ENCODE data around the gene OSBPL1A.

DNA sequence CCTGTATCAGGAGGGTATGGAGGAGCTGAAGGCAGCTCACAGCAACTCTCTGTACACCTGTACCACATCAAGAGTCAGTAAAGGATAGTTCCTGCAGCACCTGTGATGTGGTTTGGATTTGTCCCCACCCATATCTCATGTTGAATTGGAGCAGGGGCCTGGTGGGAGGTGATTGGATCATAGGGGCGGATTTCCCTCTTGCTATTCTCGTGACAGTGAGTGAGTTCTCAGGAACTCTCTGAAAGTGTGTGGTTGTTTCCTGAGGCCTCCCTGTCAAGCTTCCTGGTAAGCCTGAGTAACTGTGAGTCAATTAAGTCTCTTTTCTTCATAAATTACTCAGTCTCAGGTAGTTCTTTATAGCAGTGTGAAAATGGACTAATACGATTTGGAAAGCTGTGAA, 28.9 kb downstream of the OSBPL1A start:
- TF ChIP-seq POLR2AphosphoS5 (IDR thresholded peaks at IDR 0.05) = no peak
- TF ChIP-seq CTCF (IDR thresholded peaks at IDR 0.05) = no peak

Measured in transverse colon (tissue), 4 donors.